IPS-18a (cell line): Measurements from ENCODE around the gene SLC16A8.
"Not testable (repeated sequence)": the region's sequence is repeated elsewhere in the genome, so short reads cannot be mapped to it uniquely, and the experiment has no call there.

Experiments
- H3K27ac ChIP-seq: one replicate; pipeline ENCODE4 v1.5.1; 2013; ENCODE audit warnings: low read length
- H3K27me3 ChIP-seq: one replicate; pipeline ENCODE4 v1.6.1; 2013; ENCODE audit warnings: mild to moderate bottlenecking, low read length; ENCODE audit not compliant: control insufficient read depth, insufficient read depth
- H3K36me3 ChIP-seq: one replicate; pipeline ENCODE4 v1.6.1; 2013; ENCODE audit warnings: low read depth, low read length; ENCODE audit not compliant: control insufficient read depth
- H3K4me1 ChIP-seq: one replicate; pipeline ENCODE4 v1.6.1; 2013; ENCODE audit warnings: low read depth, low read length; ENCODE audit not compliant: control insufficient read depth
- H3K4me3 ChIP-seq: one replicate; pipeline ENCODE4 v1.5.1; 2013; ENCODE audit warnings: low read length
- H3K9ac ChIP-seq: one replicate; pipeline ENCODE4 v1.6.1; 2013; ENCODE audit warnings: mild to moderate bottlenecking, low read length, moderate library complexity
- H3K9me3 ChIP-seq: one replicate; pipeline ENCODE4 v1.6.1; 2013; ENCODE audit warnings: low read depth, low read length; ENCODE audit not compliant: control insufficient read depth

The SLC16A8 gene

GRCh38 chr22:38081941-38082828 lies 1.8 kb downstream of the SLC16A8 start:
- H3K4me1 ChIP-seq = peaks cover 4% of the 10 kb centered on the region
- no peak overlapping the region for H3K4me3 ChIP-seq
- no peaks in the 10 kb centered on the region for H3K9me3 ChIP-seq
- H3K27ac ChIP-seq = no peak overlapping the region
- no peak overlapping the region for H3K9ac ChIP-seq
- no peaks in the 10 kb centered on the region for H3K36me3 ChIP-seq
- peaks cover 27% of the 10 kb centered on the region for H3K27me3 ChIP-seq

DNA sequence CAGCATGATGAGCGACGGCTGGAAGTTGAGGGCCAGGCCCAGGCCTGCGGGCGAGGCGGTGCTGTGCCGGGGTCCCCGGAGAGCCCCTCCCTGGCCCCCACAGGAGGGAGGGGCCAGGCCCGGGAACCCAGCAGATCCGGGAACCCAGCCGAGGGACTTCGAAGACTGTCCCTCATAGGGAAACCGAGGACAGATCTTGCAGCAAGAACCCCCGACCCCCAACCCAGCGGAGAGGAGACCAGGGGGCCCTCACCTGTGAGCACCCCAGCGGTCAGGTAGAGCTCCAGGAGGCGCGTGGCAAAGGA lies 2.4 kb downstream of the SLC16A8 start:
- Histone ChIP-seq H3K27ac (no peak overlapping the region), H3K4me1 (peaks cover 4% of the 10 kb centered on the region), H3K36me3 (no peaks in the 10 kb centered on the region), H3K9ac (no peak overlapping the region), H3K27me3 (peaks cover 27% of the 10 kb centered on the region), H3K9me3 (no peaks in the 10 kb centered on the region), H3K4me3 (no peak overlapping the region)

GRCh38 chr22:38080850-38081635 lies 2.9 kb downstream of the SLC16A8 start:
- Histone ChIP-seq H3K4me1 (peaks cover 4% of the 10 kb centered on the region), H3K4me3 (no peak overlapping the region), H3K27ac (no peak overlapping the region), H3K36me3 (no peaks in the 10 kb centered on the region), H3K9me3 (no peaks in the 10 kb centered on the region), H3K27me3 (peaks cover 27% of the 10 kb centered on the region), H3K9ac (no peak overlapping the region)

GRCh38 chr22:38080474-38080849 lies 3.5 kb downstream of the SLC16A8 start:
- H3K27me3 ChIP-seq = peaks cover 27% of the 10 kb centered on the region
- no peaks in the 10 kb centered on the region for H3K36me3 ChIP-seq
- H3K27ac ChIP-seq = no peak overlapping the region
- no peak overlapping the region for H3K9ac ChIP-seq
- no peaks in the 10 kb centered on the region for H3K9me3 ChIP-seq
- peaks cover 4% of the 10 kb centered on the region for H3K4me1 ChIP-seq
- H3K4me3 ChIP-seq = no peak overlapping the region

GRCh38 chr22:38079804-38080203 lies 4.2 kb downstream of the SLC16A8 start:
- H3K27me3 ChIP-seq = peaks cover 27% of the 10 kb centered on the region

GRCh38 chr22:38079208-38079607 lies 4.8 kb downstream of the SLC16A8 start:
- not testable (repeated sequence) for H3K27ac ChIP-seq, H3K36me3 ChIP-seq, H3K9ac ChIP-seq, H3K9me3 ChIP-seq, H3K4me3 ChIP-seq, H3K4me1 ChIP-seq
- H3K27me3 ChIP-seq = peaks cover 27% of the 10 kb centered on the region

More at GRCh38 chr22:38079804-38080203, 4.2 kb downstream of the SLC16A8 start:
- H3K9me3 ChIP-seq = no peaks in the 10 kb centered on the region
- no peaks in the 10 kb centered on the region for H3K36me3 ChIP-seq
- H3K4me1 ChIP-seq = peaks cover 4% of the 10 kb centered on the region
- H3K9ac ChIP-seq = no peak overlapping the region
- no peak overlapping the region for H3K4me3 ChIP-seq
- no peak overlapping the region for H3K27ac ChIP-seq

GRCh38 chr22:38078046-38078840 lies 5.7 kb downstream of the SLC16A8 start:
- Histone ChIP-seq H3K9me3 (no peaks in the 10 kb centered on the region), H3K36me3 (peaks cover 3% of the 10 kb centered on the region), H3K27me3 (peaks cover 27% of the 10 kb centered on the region), H3K4me1 (no peaks in the 10 kb centered on the region), H3K27ac (no peak overlapping the region), H3K9ac (no peak overlapping the region), H3K4me3 (no peak overlapping the region)

GRCh38 chr22:38077595-38077994 lies 6.4 kb downstream of the SLC16A8 start:
- H3K9ac ChIP-seq = no peak overlapping the region
- no peak overlapping the region for H3K27ac ChIP-seq
- peaks cover 27% of the 10 kb centered on the region for H3K27me3 ChIP-seq
- H3K36me3 ChIP-seq = peaks cover 9% of the 10 kb centered on the region
- H3K4me3 ChIP-seq = no peak overlapping the region
- H3K9me3 ChIP-seq = no peaks in the 10 kb centered on the region
- H3K4me1 ChIP-seq = no peaks in the 10 kb centered on the region

DNA sequence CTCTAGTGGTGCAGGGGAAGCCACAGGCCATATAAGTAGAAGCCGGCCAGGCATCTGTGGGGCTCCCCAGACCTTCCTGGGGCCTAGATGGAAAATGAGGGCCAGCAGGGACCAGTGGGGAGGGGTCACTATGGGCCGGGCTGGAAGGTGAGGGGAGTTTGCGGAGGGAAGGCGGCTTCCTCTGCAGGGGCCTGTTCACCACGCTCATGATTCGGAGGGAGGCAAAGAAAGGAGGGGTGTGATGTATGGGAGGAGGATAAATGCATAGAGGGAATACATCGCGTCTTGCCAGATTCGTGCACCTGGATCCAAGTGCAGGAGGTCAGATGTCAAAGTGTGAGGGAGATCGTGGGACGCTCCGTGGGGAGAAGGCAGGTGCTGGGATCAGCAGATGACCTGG lies 6.9 kb downstream of the SLC16A8 start:
- H3K27ac ChIP-seq = no peak overlapping the region
- no peak overlapping the region for H3K4me3 ChIP-seq
- H3K36me3 ChIP-seq = peaks cover 14% of the 10 kb centered on the region
- peaks cover 23% of the 10 kb centered on the region for H3K27me3 ChIP-seq
- no peak overlapping the region for H3K9ac ChIP-seq
- no peaks in the 10 kb centered on the region for H3K4me1 ChIP-seq
- no peaks in the 10 kb centered on the region for H3K9me3 ChIP-seq

DNA sequence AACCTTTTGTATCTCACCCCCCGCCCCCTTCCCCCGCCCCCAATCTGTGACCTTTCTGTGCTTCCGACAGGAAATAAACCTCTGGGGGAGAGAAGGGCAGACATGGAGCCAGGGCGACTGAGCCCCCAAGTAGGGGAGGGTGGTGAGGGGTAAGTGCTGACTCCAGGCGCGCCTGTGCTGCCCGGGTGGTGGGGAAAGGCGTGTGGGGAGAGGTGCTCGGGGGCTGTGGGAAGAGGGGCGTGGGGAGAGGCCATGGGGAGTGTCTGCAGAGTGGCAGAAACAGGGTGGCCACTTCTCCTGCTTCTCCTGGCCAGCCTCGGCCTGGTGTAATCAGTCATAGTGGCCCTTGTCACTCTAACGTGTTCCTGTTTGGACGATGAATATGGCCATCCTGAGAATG lies 8.0 kb downstream of the SLC16A8 start:
- Histone ChIP-seq H3K4me1 (no peaks in the 10 kb centered on the region), H3K4me3 (no peak overlapping the region), H3K27ac (no peak overlapping the region), H3K36me3 (peaks cover 24% of the 10 kb centered on the region), H3K27me3 (peaks cover 14% of the 10 kb centered on the region), H3K9ac (no peak overlapping the region), H3K9me3 (no peaks in the 10 kb centered on the region)

DNA sequence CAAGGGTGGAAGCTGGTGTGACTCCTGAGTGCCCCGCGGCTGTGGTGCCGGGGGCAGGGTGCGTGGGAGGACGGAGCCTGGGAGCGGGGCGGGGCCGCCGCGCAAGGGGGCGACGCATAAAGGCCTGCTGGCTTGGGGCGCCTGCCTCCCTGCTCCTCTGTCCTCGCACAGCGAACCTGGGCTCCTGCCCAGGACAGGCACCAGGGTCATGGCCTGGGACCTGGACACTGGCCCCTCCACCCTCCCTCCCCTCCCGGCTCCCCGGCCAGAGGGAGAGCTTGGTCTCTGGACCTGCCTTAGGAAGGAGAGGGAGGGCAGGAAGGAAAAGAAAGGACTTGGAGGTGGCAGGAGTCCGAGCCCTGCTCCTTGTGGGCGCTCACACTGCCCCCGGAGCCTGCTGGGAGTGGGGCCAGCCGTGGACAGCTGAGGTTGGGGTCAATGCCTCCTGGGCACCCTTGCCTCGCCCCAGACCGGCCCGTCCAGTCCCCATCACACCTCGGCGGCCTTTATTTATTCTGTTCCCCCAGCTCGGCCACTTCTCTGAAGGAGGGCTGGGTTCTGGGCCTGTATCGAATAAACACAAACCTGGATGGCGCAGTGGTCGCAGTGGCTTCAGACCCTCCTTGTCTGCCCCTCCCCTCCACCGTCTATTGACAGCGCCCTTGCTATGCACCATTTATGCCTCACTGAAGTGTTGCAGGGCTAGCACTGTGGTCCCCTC lies 8.7 kb downstream of the SLC16A8 start:
- Histone ChIP-seq H3K9ac (no peak overlapping the region), H3K27me3 (peaks cover 7% of the 10 kb centered on the region), H3K4me3 (no peak overlapping the region), H3K36me3 (peaks cover 24% of the 10 kb centered on the region), H3K27ac (no peak overlapping the region), H3K4me1 (no peaks in the 10 kb centered on the region), H3K9me3 (no peaks in the 10 kb centered on the region)
